Measurements from ENCODE around the gene SAT1. TPM values are rescaled to one million over a fixed set of nuclear protein-coding genes. Genes with fewer than 3 reads are reported as not detected.

Gene SAT1
- total and polyA plus RNA-seq, 2 donors = 291 to 2,700 TPM

GRCh38 chrX:23810279-23810678 lies 27.3 kb downstream of the SAT1 start:
- H3K9me3 ChIP-seq (ENCODE audit: control insufficient read depth in 2 of 2, insufficient read depth in 1 of 2, low read length in 1 of 2) = no peaks in the 10 kb centered on the region
- H3K27ac ChIP-seq (ENCODE audit: low read depth in 1 of 2, low read length in 1 of 2) = no peak overlapping the region
- DNase-seq (ENCODE audit: low read depth in 6 of 9, low spot score in 9 of 9) = no peak
- H3K27me3 ChIP-seq (ENCODE audit: control insufficient read depth in 2 of 2, insufficient read depth in 1 of 2, low read length in 1 of 2) = no peaks in the 10 kb centered on the region
- H3K4me1 ChIP-seq (ENCODE audit: control insufficient read depth in 2 of 2, insufficient read depth in 2 of 2, low read length in 2 of 2) = no peaks in the 10 kb centered on the region
- H3K4me3 ChIP-seq (ENCODE audit: low read length in 2 of 2) = no peak overlapping the region
- WGBS = 86% methylated on average over 3 of the region's 3 CpGs
- no peaks in the 10 kb centered on the region for H3K36me3 ChIP-seq (ENCODE audit: control insufficient read depth in 2 of 2, insufficient read depth in 2 of 2, low read length in 1 of 2)

DNA sequence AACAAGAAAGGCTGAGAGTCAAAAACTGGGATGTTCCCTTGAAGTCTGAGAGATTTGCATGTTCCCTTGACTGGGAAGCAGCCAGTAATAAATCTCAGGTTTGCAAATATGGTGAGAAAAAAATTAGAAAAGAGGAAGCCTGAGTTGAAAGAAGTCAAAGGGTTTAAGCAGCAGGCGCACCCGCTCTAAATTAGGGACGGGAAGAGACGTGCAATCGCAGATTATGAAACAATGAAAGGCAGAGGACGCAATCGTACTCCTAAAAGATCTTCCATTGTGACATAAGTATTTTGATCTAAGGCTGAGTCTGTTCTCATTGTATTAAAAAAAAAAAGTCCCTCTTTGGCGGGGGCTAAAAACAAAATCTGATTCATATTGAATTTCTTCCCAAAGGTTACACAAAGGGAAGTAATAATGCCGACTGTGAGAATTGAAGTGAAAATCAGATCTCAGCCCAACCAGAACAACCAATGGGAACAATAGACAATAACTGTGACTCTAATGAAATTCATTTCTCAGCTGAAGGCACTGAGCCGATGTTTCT lies 28.2 kb downstream of the SAT1 start:
- Histone ChIP-seq H3K36me3 (ENCODE audit: control insufficient read depth in 2 of 2, insufficient read depth in 2 of 2, low read length in 1 of 2) (no peaks in the 10 kb centered on the region), H3K4me1 (ENCODE audit: control insufficient read depth in 2 of 2, insufficient read depth in 2 of 2, low read length in 2 of 2) (no peaks in the 10 kb centered on the region), H3K27ac (ENCODE audit: low read depth in 1 of 2, low read length in 1 of 2) (peak overlapping the region in 1 of 2 donors; percentile 42), H3K27me3 (ENCODE audit: control insufficient read depth in 2 of 2, insufficient read depth in 1 of 2, low read length in 1 of 2) (no peaks in the 10 kb centered on the region), H3K9me3 (ENCODE audit: control insufficient read depth in 2 of 2, insufficient read depth in 1 of 2, low read length in 1 of 2) (no peaks in the 10 kb centered on the region), H3K4me3 (ENCODE audit: low read length in 2 of 2) (no peak overlapping the region)
- DNase-seq (ENCODE audit: low read depth in 6 of 9, low spot score in 9 of 9) = no peak
- 12% methylated on average over 10 of the region's 10 CpGs for WGBS

DNA sequence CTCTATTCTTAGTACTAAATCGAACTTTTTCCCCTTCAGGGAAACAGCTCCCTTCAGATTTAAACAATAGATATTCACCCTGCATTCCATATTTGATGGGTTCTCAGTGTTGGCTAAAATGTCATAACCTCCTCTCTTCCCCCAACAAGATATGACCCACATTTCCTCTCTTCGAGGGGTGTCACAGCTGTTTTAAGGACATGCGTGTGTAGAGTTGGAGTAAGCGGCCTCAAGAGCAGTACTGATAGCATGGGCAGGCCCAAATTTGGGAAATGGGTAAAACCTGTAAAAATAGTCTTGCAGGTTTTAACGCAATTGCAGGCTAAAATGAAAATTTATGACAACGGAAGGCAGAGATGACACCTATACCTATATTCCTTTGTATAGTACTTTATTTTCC lies 28.7 kb downstream of the SAT1 start:
- Histone ChIP-seq H3K4me1 (ENCODE audit: control insufficient read depth in 2 of 2, insufficient read depth in 2 of 2, low read length in 2 of 2) (no peaks in the 10 kb centered on the region), H3K4me3 (ENCODE audit: low read length in 2 of 2) (no peak overlapping the region), H3K27ac (ENCODE audit: low read depth in 1 of 2, low read length in 1 of 2) (no peak overlapping the region), H3K36me3 (ENCODE audit: control insufficient read depth in 2 of 2, insufficient read depth in 2 of 2, low read length in 1 of 2) (no peaks in the 10 kb centered on the region), H3K9me3 (ENCODE audit: control insufficient read depth in 2 of 2, insufficient read depth in 1 of 2, low read length in 1 of 2) (no peaks in the 10 kb centered on the region), H3K27me3 (ENCODE audit: control insufficient read depth in 2 of 2, insufficient read depth in 1 of 2, low read length in 1 of 2) (no peaks in the 10 kb centered on the region)
- no peak for DNase-seq (ENCODE audit: low read depth in 6 of 9, low spot score in 9 of 9)
- 77% methylated on average over 6 of the region's 6 CpGs for WGBS

- 100% methylated on average over 1 of the region's 1 CpG for WGBS
- H3K4me1 ChIP-seq (ENCODE audit: control insufficient read depth in 2 of 2, insufficient read depth in 2 of 2, low read length in 2 of 2) = no peaks in the 10 kb centered on the region
- H3K27me3 ChIP-seq (ENCODE audit: control insufficient read depth in 2 of 2, insufficient read depth in 1 of 2, low read length in 1 of 2) = no peaks in the 10 kb centered on the region
- H3K36me3 ChIP-seq (ENCODE audit: control insufficient read depth in 2 of 2, insufficient read depth in 2 of 2, low read length in 1 of 2) = no peaks in the 10 kb centered on the region
- no peaks in the 10 kb centered on the region for H3K9me3 ChIP-seq (ENCODE audit: control insufficient read depth in 2 of 2, insufficient read depth in 1 of 2, low read length in 1 of 2)
- no peak for DNase-seq (ENCODE audit: low read depth in 6 of 9, low spot score in 9 of 9)
- H3K27ac ChIP-seq (ENCODE audit: low read depth in 1 of 2, low read length in 1 of 2) = no peak overlapping the region
- no peak overlapping the region for H3K4me3 ChIP-seq (ENCODE audit: low read length in 2 of 2)
These were observed 30.8 kb downstream of the SAT1 start for GRCh38 chrX:23813808-23814207.

DNA sequence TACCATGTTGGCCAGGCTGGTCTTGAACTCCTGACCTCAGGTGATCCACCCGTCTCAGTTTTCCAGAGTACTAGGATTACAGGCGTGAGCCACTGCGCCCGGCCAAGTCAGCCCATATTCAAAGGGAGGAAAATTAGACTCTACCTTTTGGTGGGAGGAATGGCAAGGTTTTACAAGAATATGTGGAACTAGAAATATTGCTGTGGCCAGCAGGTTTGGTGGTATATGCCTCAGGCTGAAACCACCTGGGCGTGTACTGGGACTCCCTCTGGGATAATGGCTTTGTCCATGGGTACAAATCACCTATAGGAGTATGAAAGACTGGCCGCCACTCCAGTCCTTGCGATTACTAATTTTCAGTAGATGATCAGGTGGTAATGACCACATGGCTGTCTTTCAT lies 32.4 kb downstream of the SAT1 start:
- WGBS = over 99% methylated on average over 7 of the region's 7 CpGs
- no peaks in the 10 kb centered on the region for H3K27me3 ChIP-seq (ENCODE audit: control insufficient read depth in 2 of 2, insufficient read depth in 1 of 2, low read length in 1 of 2)
- H3K4me3 ChIP-seq (ENCODE audit: low read length in 2 of 2) = no peak overlapping the region
- DNase-seq (ENCODE audit: low read depth in 6 of 9, low spot score in 9 of 9) = no peak
- H3K27ac ChIP-seq (ENCODE audit: low read depth in 1 of 2, low read length in 1 of 2) = no peak overlapping the region
- H3K4me1 ChIP-seq (ENCODE audit: control insufficient read depth in 2 of 2, insufficient read depth in 2 of 2, low read length in 2 of 2) = no peaks in the 10 kb centered on the region
- no peaks in the 10 kb centered on the region for H3K36me3 ChIP-seq (ENCODE audit: control insufficient read depth in 2 of 2, insufficient read depth in 2 of 2, low read length in 1 of 2)
- H3K9me3 ChIP-seq (ENCODE audit: control insufficient read depth in 2 of 2, insufficient read depth in 1 of 2, low read length in 1 of 2) = no peaks in the 10 kb centered on the region

GRCh38 chrX:23816179-23816578 lies 33.2 kb downstream of the SAT1 start:
- no peak for DNase-seq (ENCODE audit: low read depth in 6 of 9, low spot score in 9 of 9)
- H3K27ac ChIP-seq (ENCODE audit: low read depth in 1 of 2, low read length in 1 of 2) = no peak overlapping the region
- H3K4me1 ChIP-seq (ENCODE audit: control insufficient read depth in 2 of 2, insufficient read depth in 2 of 2, low read length in 2 of 2) = no peaks in the 10 kb centered on the region
- WGBS = over 99% methylated on average over 4 of the region's 4 CpGs
- no peaks in the 10 kb centered on the region for H3K9me3 ChIP-seq (ENCODE audit: control insufficient read depth in 2 of 2, insufficient read depth in 1 of 2, low read length in 1 of 2)
- H3K27me3 ChIP-seq (ENCODE audit: control insufficient read depth in 2 of 2, insufficient read depth in 1 of 2, low read length in 1 of 2) = no peaks in the 10 kb centered on the region
- no peaks in the 10 kb centered on the region for H3K36me3 ChIP-seq (ENCODE audit: control insufficient read depth in 2 of 2, insufficient read depth in 2 of 2, low read length in 1 of 2)
- H3K4me3 ChIP-seq (ENCODE audit: low read length in 2 of 2) = no peak overlapping the region

- no peaks in the 10 kb centered on the region for H3K4me1 ChIP-seq (ENCODE audit: control insufficient read depth in 2 of 2, insufficient read depth in 2 of 2, low read length in 2 of 2)
- H3K4me3 ChIP-seq (ENCODE audit: low read length in 2 of 2) = no peak overlapping the region
- H3K27ac ChIP-seq (ENCODE audit: low read depth in 1 of 2, low read length in 1 of 2) = no peak overlapping the region
- no peaks in the 10 kb centered on the region for H3K36me3 ChIP-seq (ENCODE audit: control insufficient read depth in 2 of 2, insufficient read depth in 2 of 2, low read length in 1 of 2)
- 94% methylated on average over 3 of the region's 3 CpGs for WGBS
- no peaks in the 10 kb centered on the region for H3K27me3 ChIP-seq (ENCODE audit: control insufficient read depth in 2 of 2, insufficient read depth in 1 of 2, low read length in 1 of 2)
- no peaks in the 10 kb centered on the region for H3K9me3 ChIP-seq (ENCODE audit: control insufficient read depth in 2 of 2, insufficient read depth in 1 of 2, low read length in 1 of 2)
- no peak for DNase-seq (ENCODE audit: low read depth in 6 of 9, low spot score in 9 of 9)
These were observed 35.0 kb downstream of the SAT1 start for GRCh38 chrX:23817979-23818336.

DNA sequence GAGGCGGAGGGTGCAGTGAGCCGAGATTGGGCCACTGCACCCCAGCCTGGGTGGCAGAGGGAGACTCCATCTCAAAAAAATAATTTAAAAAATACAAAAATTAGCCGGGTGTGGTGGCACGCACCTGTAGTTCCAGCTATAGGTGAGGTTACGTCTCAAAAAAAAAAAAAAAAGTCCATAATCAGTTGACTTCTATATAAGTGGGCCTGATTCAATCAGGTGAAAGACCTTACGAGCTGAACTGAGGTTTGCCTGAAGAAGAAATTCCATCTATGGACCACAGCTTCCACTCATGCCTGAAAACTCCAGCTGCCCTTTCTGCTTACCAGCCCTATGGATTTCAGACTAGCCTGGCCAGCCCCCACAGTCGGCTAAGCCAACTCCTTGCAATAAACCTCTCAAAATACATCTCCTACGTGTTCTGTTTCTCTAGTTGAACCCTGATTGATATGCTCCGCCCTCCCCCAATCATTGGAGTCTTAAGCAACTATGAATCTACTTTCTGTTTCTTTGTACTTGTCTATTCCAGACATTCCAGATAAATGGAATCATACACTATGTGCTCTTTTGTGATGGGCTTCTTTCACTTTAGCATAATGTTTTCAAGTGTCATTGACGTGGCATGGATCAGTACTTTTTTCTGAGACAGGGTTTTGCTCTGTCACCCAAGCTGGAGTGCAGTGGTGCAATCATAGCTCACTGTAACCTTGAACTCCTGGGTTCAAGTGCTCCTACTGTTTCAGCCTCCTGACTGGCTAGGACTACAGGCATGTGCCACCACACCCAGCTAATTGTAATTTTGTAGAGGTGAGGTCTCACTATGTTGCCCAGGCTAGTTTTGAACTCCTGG lies 36.6 kb downstream of the SAT1 start:
- H3K36me3 ChIP-seq (ENCODE audit: control insufficient read depth in 2 of 2, insufficient read depth in 2 of 2, low read length in 1 of 2) = no peaks in the 10 kb centered on the region
- no peak overlapping the region for H3K4me3 ChIP-seq (ENCODE audit: low read length in 2 of 2)
- no peak overlapping the region for H3K27ac ChIP-seq (ENCODE audit: low read depth in 1 of 2, low read length in 1 of 2)
- no peak for DNase-seq (ENCODE audit: low read depth in 6 of 9, low spot score in 9 of 9)
- no peaks in the 10 kb centered on the region for H3K27me3 ChIP-seq (ENCODE audit: control insufficient read depth in 2 of 2, insufficient read depth in 1 of 2, low read length in 1 of 2)
- 96% methylated on average over 10 of the region's 10 CpGs for WGBS
- no peaks in the 10 kb centered on the region for H3K4me1 ChIP-seq (ENCODE audit: control insufficient read depth in 2 of 2, insufficient read depth in 2 of 2, low read length in 2 of 2)
- no peaks in the 10 kb centered on the region for H3K9me3 ChIP-seq (ENCODE audit: control insufficient read depth in 2 of 2, insufficient read depth in 1 of 2, low read length in 1 of 2)

GRCh38 chrX:23820235-23820782 lies 37.3 kb downstream of the SAT1 start:
- Histone ChIP-seq H3K36me3 (ENCODE audit: control insufficient read depth in 2 of 2, insufficient read depth in 2 of 2, low read length in 1 of 2) (no peaks in the 10 kb centered on the region), H3K4me1 (ENCODE audit: control insufficient read depth in 2 of 2, insufficient read depth in 2 of 2, low read length in 2 of 2) (no peaks in the 10 kb centered on the region), H3K9me3 (ENCODE audit: control insufficient read depth in 2 of 2, insufficient read depth in 1 of 2, low read length in 1 of 2) (no peaks in the 10 kb centered on the region), H3K27me3 (ENCODE audit: control insufficient read depth in 2 of 2, insufficient read depth in 1 of 2, low read length in 1 of 2) (no peaks in the 10 kb centered on the region), H3K27ac (ENCODE audit: low read depth in 1 of 2, low read length in 1 of 2) (no peak overlapping the region), H3K4me3 (ENCODE audit: low read length in 2 of 2) (no peak overlapping the region)
- 85% methylated on average over 6 of the region's 6 CpGs for WGBS
- no peak for DNase-seq (ENCODE audit: low read depth in 6 of 9, low spot score in 9 of 9)

Data from thymus (tissue), 11 donors.